Mucosa of stomach (tissue), 1 donor: ENCODE results near the gene KRT3.

Experiments
- H3K27me3 ChIP-seq: one replicate; pipeline ENCODE4 v1.7.0; 2013; ENCODE audit warnings: mild to moderate bottlenecking, low read length; ENCODE audit not compliant: control insufficient read depth, insufficient read depth
- H3K36me3 ChIP-seq: one replicate; pipeline ENCODE4 v1.7.0; 2013; ENCODE audit warnings: low read length; ENCODE audit not compliant: control insufficient read depth, insufficient read depth
- H3K4me1 ChIP-seq: one replicate; pipeline ENCODE4 v1.7.0; 2013; ENCODE audit warnings: mild to moderate bottlenecking, low read length; ENCODE audit not compliant: control insufficient read depth, insufficient read depth
- H3K4me3 ChIP-seq: one replicate; pipeline ENCODE4 v1.7.0; 2013; ENCODE audit warnings: low read length
- H3K9ac ChIP-seq: one replicate; pipeline ENCODE4 v1.7.0; 2013; ENCODE audit warnings: mild to moderate bottlenecking, low read length, moderate library complexity
- H3K9me3 ChIP-seq: one replicate; pipeline ENCODE4 v1.7.0; 2013; ENCODE audit warnings: mild to moderate bottlenecking, low read length, moderate library complexity; ENCODE audit not compliant: control insufficient read depth
- donor health status: Pancreatic carcinoma.

KRT3 gene

GRCh38 chr12:52789637-52790426 is 6.1 kb downstream of the KRT3 start:
- Histone ChIP-seq H3K27me3 (peaks cover 33% of the 10 kb centered on the region), H3K4me3 (no peak overlapping the region), H3K9ac (no peak overlapping the region), H3K9me3 (no peaks in the 10 kb centered on the region), H3K36me3 (no peaks in the 10 kb centered on the region), H3K4me1 (no peaks in the 10 kb centered on the region)

GRCh38 chr12:52788876-52789636 is 6.9 kb downstream of the KRT3 start:
- H3K27me3 ChIP-seq: peaks cover 31% of the 10 kb centered on the region
- H3K9me3 ChIP-seq: no peaks in the 10 kb centered on the region
- H3K9ac ChIP-seq: no peak overlapping the region
- no peaks in the 10 kb centered on the region for H3K36me3 ChIP-seq
- no peaks in the 10 kb centered on the region for H3K4me1 ChIP-seq
- H3K4me3 ChIP-seq: no peak overlapping the region

- no peaks in the 10 kb centered on the region for H3K36me3 ChIP-seq
- H3K9ac ChIP-seq: no peak overlapping the region
- H3K4me1 ChIP-seq: no peaks in the 10 kb centered on the region
- H3K27me3 ChIP-seq: peaks cover 28% of the 10 kb centered on the region
- no peak overlapping the region for H3K4me3 ChIP-seq
- H3K9me3 ChIP-seq: no peaks in the 10 kb centered on the region
Observed at GRCh38 chr12:52788192-52788875, 7.6 kb downstream of the KRT3 start.

GRCh38 chr12:52787324-52788191 is 8.4 kb downstream of the KRT3 start:
- peaks cover 28% of the 10 kb centered on the region for H3K27me3 ChIP-seq
- no peaks in the 10 kb centered on the region for H3K4me1 ChIP-seq
- H3K4me3 ChIP-seq: no peak overlapping the region
- H3K9ac ChIP-seq: no peak overlapping the region
- H3K9me3 ChIP-seq: no peaks in the 10 kb centered on the region
- no peaks in the 10 kb centered on the region for H3K36me3 ChIP-seq

- no peak overlapping the region for H3K9ac ChIP-seq
- peaks cover 15% of the 10 kb centered on the region for H3K27me3 ChIP-seq
- H3K36me3 ChIP-seq: no peaks in the 10 kb centered on the region
- no peaks in the 10 kb centered on the region for H3K9me3 ChIP-seq
- no peak overlapping the region for H3K4me3 ChIP-seq
- no peaks in the 10 kb centered on the region for H3K4me1 ChIP-seq
Observed at GRCh38 chr12:52784909-52785308, 11.0 kb downstream of the KRT3 start.

GRCh38 chr12:52783563-52784316 is 12.2 kb downstream of the KRT3 start:
- H3K9me3 ChIP-seq: no peaks in the 10 kb centered on the region
- H3K27me3 ChIP-seq: peaks cover 3% of the 10 kb centered on the region
- H3K4me1 ChIP-seq: no peaks in the 10 kb centered on the region
- no peaks in the 10 kb centered on the region for H3K36me3 ChIP-seq
- no peak overlapping the region for H3K4me3 ChIP-seq
- no peak overlapping the region for H3K9ac ChIP-seq

GRCh38 chr12:52782502-52782901 is 13.4 kb downstream of the KRT3 start:
- no peaks in the 10 kb centered on the region for H3K4me1 ChIP-seq
- H3K36me3 ChIP-seq: no peaks in the 10 kb centered on the region
- H3K4me3 ChIP-seq: no peak overlapping the region
- peaks cover 9% of the 10 kb centered on the region for H3K27me3 ChIP-seq
- H3K9me3 ChIP-seq: no peaks in the 10 kb centered on the region
- H3K9ac ChIP-seq: no peak overlapping the region

- H3K27me3 ChIP-seq: peaks cover 13% of the 10 kb centered on the region
- H3K36me3 ChIP-seq: no peaks in the 10 kb centered on the region
- no peak overlapping the region for H3K9ac ChIP-seq
- no peak overlapping the region for H3K4me3 ChIP-seq
- no peaks in the 10 kb centered on the region for H3K9me3 ChIP-seq
- H3K4me1 ChIP-seq: no peaks in the 10 kb centered on the region
Observed at GRCh38 chr12:52781399-52782082, 14.4 kb downstream of the KRT3 start.

GRCh38 chr12:52779914-52780313 is 16.0 kb downstream of the KRT3 start:
- Histone ChIP-seq H3K27me3 (peaks cover 13% of the 10 kb centered on the region), H3K9me3 (no peaks in the 10 kb centered on the region), H3K4me1 (no peaks in the 10 kb centered on the region), H3K9ac (no peak overlapping the region), H3K36me3 (no peaks in the 10 kb centered on the region), H3K4me3 (no peak overlapping the region)

GRCh38 chr12:52778833-52779232 is 17.1 kb downstream of the KRT3 start:
- peaks cover 13% of the 10 kb centered on the region for H3K27me3 ChIP-seq
- no peaks in the 10 kb centered on the region for H3K36me3 ChIP-seq
- H3K4me3 ChIP-seq: no peak overlapping the region
- no peaks in the 10 kb centered on the region for H3K9me3 ChIP-seq
- H3K4me1 ChIP-seq: no peaks in the 10 kb centered on the region
- H3K9ac ChIP-seq: no peak overlapping the region
